ENCODE measurements around the gene TICAM1. TPM values are rescaled to one million over a fixed set of nuclear protein-coding genes. Genes with fewer than 3 reads are reported as not detected.

Gene TICAM1
- total and polyA plus RNA-seq, 2 of the 8 experiments (the other 6 are each of a cell fraction or from before 2014, with no cell fraction given), result 0.41 to 0.65 TPM

DNA sequence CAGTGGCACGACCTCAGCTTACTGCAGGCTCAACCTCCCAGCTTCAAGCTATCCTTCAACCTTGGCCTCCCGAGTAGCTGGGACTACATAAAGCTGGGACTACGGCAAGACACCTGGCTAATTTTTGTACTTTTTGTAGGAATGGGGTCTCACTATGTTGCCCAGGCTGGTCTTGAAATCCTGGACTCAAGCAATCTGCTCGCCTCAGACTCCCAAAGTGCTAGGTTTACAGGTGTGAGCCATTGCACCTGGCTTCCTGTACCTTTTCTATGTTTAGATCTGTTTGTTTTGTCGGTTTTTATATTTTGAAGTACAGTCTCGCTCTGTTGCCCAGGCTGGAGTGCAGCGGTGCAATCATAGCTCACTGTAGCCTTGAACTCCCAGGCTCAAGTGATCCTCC, 17.5 kb upstream of the TICAM1 start (continued):
- no peak for TF ChIP-seq CTBP2 (IDR thresholded peaks at IDR 0.05; ENCODE audit: borderline replicate concordance, insufficient read depth, insufficient read length, low read length)
- TF ChIP-seq YY1 (IDR thresholded peaks at IDR 0.05; ENCODE audit: low read depth, low read length), result no peak
- no peak for TF ChIP-seq TEAD4 (IDR thresholded peaks at IDR 0.05; ENCODE audit: low read depth, low read length)

Measured in H1 (cell line).